ENCODE data around the gene KIF25. TPM values are rescaled to one million over a fixed set of nuclear protein-coding genes. Genes with fewer than 3 reads are reported as not detected.

Gene KIF25
- total RNA-seq, 3 donors from 2014 or later, result 0.66 TPM; not detected in 2

DNA sequence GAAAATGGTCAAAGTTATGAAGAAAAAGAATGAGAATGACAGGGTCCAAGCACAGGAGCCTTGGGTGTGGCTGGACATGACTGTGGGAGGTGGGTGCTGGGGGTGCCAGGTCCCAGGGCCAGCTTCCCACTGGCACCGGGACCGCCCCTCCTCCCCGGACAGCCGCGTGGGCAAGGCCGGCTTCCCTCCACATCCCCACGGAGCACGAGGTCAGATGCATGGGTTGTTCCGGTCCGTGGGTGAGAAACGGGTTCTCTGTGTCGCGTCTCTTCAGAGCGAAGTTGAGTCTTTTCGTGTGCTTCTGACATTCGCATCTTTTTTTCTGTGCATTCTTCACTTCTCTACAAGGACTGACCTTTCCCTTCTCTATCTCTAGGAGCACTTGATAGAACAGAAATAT lies 30.1 kb downstream of the KIF25 start:
- no peak for TF ChIP-seq POLR2AphosphoS5 (IDR thresholded peaks at IDR 0.05)
- peak in 1 of 2 donors; percentile 2 for DNase-seq (ENCODE audit: low spot score in 2 of 2)
- Histone ChIP-seq H3K36me3 (no peaks in the 10 kb centered on the region), H3K4me3 (no peak overlapping the region), H3K27ac (no peak overlapping the region), H3K27me3 (no peaks in the 10 kb centered on the region), H3K4me1 (no peaks in the 10 kb centered on the region), H3K9me3 (no peaks in the 10 kb centered on the region)
- intact Hi-C loops (cut with DNase I; ENCODE audit: low total_unique reads), result no loop called here

DNA sequence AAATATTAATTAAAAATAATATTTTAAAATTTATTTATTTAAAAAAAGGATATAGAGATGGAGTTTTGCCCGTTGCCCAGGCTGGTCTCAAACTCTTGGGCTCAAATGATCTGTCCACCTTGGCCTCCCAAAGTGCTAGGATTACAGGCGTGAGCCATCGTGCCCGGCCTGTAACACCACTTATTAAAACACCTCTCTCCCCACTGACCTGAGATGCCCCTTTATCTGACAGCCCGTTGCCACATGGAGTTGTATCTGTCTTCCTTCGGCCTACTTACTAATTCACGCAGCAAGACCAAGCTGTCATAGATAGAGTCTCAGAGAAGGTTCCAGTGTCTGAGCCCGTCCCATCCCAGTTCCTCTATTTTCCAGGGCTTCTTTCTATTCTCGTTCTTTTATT lies 30.7 kb downstream of the KIF25 start:
- intact Hi-C loops (cut with DNase I; ENCODE audit: low total_unique reads), result no loop called here
- H3K27me3 ChIP-seq, result no peaks in the 10 kb centered on the region
- H3K36me3 ChIP-seq, result no peaks in the 10 kb centered on the region
- DNase-seq (ENCODE audit: low spot score in 2 of 2), result peak in 1 of 2 donors; percentile 11
- TF ChIP-seq, protein P1, sequence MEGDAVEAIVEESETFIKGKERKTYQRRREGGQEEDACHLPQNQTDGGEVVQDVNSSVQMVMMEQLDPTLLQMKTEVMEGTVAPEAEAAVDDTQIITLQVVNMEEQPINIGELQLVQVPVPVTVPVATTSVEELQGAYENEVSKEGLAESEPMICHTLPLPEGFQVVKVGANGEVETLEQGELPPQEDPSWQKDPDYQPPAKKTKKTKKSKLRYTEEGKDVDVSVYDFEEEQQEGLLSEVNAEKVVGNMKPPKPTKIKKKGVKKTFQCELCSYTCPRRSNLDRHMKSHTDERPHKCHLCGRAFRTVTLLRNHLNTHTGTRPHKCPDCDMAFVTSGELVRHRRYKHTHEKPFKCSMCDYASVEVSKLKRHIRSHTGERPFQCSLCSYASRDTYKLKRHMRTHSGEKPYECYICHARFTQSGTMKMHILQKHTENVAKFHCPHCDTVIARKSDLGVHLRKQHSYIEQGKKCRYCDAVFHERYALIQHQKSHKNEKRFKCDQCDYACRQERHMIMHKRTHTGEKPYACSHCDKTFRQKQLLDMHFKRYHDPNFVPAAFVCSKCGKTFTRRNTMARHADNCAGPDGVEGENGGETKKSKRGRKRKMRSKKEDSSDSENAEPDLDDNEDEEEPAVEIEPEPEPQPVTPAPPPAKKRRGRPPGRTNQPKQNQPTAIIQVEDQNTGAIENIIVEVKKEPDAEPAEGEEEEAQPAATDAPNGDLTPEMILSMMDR (IDR thresholded peaks at IDR 0.05), result no peak
- TF ChIP-seq POLR2A (IDR thresholded peaks at IDR 0.05) (no peak), POLR2AphosphoS5 (IDR thresholded peaks at IDR 0.05) (no peak)
- no peaks in the 10 kb centered on the region for H3K9me3 ChIP-seq
- no peak overlapping the region for H3K4me3 ChIP-seq
- H3K27ac ChIP-seq, result no peak overlapping the region
- no peaks in the 10 kb centered on the region for H3K4me1 ChIP-seq

DNA sequence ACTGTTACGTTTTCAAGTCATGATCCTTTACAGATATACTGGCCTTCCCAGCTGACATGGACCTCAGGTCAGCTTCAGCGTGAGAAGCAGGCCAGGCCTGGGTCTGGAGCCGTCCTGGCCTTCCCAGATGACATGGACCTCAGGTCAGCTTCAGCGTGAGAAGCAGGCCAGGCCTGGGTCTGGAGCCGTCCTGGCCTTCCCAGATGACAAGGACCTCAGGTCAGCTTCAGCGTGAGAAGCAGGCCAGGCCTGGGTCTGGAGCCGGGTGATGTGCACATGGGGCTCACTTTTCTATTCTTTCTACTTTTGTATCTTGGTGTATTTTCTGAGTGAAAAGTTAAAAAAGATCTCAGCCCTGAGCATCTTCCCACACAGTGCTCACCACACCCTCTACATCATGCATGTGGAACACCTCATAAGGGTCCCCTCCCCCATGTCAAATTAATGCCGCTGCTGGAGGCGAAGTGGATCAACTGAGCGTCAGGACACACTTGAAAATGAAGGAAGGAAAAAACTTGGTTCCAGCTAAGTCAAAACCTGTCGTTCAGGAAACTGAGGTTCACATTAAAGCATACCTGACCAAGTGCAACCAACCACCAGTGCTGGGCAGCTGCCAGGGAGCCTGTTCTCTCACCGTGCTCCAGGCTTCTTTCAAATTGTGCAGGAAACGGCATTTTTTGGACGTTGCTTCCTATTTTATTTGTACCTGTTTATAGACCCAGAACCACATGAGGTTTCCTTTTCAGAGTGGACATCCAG lies 32.2 kb downstream of the KIF25 start:
- TF ChIP-seq POLR2AphosphoS5 (IDR thresholded peaks at IDR 0.05) (no peak), POLR2A (IDR thresholded peaks at IDR 0.05) (no peak)
- TF ChIP-seq, protein P1 (IDR thresholded peaks at IDR 0.05), result no peak
- H3K9me3 ChIP-seq, result no peaks in the 10 kb centered on the region
- H3K4me1 ChIP-seq, result no peaks in the 10 kb centered on the region
- no peak overlapping the region for H3K4me3 ChIP-seq
- peak overlapping the region in 1 of 2 donors; percentile 43 for H3K27ac ChIP-seq
- peak in 1 of 2 donors; percentile 46 for DNase-seq (ENCODE audit: low spot score in 2 of 2)
- no peaks in the 10 kb centered on the region for H3K36me3 ChIP-seq
- intact Hi-C loops (cut with DNase I; ENCODE audit: low total_unique reads), result no loop called here
- H3K27me3 ChIP-seq, result no peaks in the 10 kb centered on the region

DNA sequence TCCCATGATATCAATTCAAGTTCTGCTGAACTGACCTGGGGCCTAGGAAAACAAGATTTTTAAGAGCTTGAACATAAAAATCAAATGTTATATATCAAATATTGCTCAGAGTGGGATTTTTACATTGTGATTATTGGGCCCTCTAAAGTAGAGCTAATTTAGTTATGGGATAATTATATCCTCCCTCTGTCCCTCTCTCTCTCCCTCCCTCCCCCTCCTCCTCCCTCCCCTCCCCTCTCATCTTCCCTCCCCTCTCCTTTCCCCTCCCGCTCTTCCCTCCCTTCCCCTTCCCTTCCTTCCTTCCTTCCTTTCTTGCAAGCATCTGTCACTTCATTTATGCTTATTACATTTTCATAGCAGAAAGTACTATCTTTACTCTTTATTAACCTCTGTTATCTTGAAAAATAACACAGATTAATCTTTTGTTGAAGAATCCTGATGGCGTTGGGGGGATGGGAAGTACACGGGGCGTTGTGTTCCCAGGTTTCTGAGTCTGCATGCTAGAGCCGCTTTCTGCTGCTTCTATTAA lies 32.8 kb downstream of the KIF25 start:
- TF ChIP-seq, protein P1 (IDR thresholded peaks at IDR 0.05), result no peak
- TF ChIP-seq POLR2AphosphoS5 (IDR thresholded peaks at IDR 0.05) (no peak), POLR2A (IDR thresholded peaks at IDR 0.05) (no peak)
- Histone ChIP-seq H3K36me3 (no peaks in the 10 kb centered on the region), H3K27ac (peak overlapping the region in 1 of 2 donors; percentile 43), H3K4me3 (no peak overlapping the region), H3K9me3 (no peaks in the 10 kb centered on the region), H3K27me3 (no peaks in the 10 kb centered on the region), H3K4me1 (no peaks in the 10 kb centered on the region)
- DNase-seq (ENCODE audit: low spot score in 2 of 2), result peak in 1 of 2 donors; percentile 8
- intact Hi-C loops (cut with DNase I; ENCODE audit: low total_unique reads), result no loop called here

DNA sequence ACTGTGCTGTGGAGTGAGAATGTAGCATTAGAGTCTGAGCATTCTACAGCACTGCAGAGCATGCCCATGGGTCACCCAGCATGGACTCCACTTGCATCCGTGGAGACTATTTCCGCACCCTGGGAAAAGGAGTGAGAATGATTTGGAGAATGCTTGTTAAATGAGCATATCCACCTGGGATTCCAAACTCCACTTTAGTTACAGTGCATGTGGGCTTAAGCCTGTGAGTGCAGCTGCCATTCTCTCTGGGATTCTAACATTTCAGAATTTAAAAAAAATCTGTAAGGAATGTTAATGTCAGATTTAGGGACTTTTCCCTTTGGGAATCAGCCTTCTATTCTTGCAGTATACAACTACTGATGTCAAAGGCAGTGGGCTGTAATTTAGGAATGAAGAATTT lies 33.4 kb downstream of the KIF25 start:
- intact Hi-C loops (cut with DNase I; ENCODE audit: low total_unique reads), result no loop called here
- Histone ChIP-seq H3K27ac (no peak overlapping the region), H3K4me1 (no peaks in the 10 kb centered on the region), H3K4me3 (no peak overlapping the region), H3K9me3 (no peaks in the 10 kb centered on the region), H3K36me3 (no peaks in the 10 kb centered on the region), H3K27me3 (no peaks in the 10 kb centered on the region)
- TF ChIP-seq POLR2AphosphoS5 (IDR thresholded peaks at IDR 0.05), result no peak
- TF ChIP-seq, protein P1 (IDR thresholded peaks at IDR 0.05), result no peak
- TF ChIP-seq POLR2A (IDR thresholded peaks at IDR 0.05), result no peak
- DNase-seq (ENCODE audit: low spot score in 2 of 2), result no peak

Measured in breast epithelium (tissue), 4 donors.